ENCODE measurements around the gene COL4A6. TPM values are rescaled to one million over a fixed set of nuclear protein-coding genes. Genes with fewer than 3 reads are reported as not detected.

The COL4A6 gene
- total and polyA plus RNA-seq, 12 donors: 0.14 to 1.4 (median 0.73) TPM

DNA sequence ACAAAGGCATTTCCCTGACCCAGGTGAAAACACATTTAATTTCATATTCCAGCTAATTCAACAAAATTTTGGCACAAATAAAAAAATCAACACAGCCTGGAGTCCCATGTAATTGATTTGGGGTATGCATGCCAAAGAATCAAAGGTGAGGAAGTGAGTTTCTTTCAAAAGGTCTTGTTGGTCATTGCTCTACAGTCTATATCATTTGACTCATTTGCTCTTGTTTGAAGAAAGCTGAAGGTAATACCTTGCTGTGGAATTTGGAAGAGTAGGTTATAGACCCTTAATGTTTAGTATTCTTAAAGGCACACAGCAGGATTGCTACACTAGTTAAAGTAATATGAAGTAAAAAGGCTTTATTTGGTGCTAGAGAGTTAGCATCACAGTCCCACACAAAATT, 25.4 kb downstream of the COL4A6 start:
- intact Hi-C loops (cut with DNase I): no loop called here
- DNase-seq: no peak
- Histone ChIP-seq H3K4me3 (no peak overlapping the region), H3K27ac (no peak overlapping the region), H3K36me3 (replicated peaks in 1 of 2) (no peaks in the 10 kb centered on the region), H3K4me1 (replicated peaks in 1 of 2) (no peaks in the 10 kb centered on the region), H3K27me3 (peaks cover 9% of the 10 kb centered on the region), H3K9me3 (replicated peaks in 1 of 3) (no peaks in the 10 kb centered on the region)
- TF ChIP-seq POLR2A (IDR thresholded peaks at IDR 0.05): no peak

DNA sequence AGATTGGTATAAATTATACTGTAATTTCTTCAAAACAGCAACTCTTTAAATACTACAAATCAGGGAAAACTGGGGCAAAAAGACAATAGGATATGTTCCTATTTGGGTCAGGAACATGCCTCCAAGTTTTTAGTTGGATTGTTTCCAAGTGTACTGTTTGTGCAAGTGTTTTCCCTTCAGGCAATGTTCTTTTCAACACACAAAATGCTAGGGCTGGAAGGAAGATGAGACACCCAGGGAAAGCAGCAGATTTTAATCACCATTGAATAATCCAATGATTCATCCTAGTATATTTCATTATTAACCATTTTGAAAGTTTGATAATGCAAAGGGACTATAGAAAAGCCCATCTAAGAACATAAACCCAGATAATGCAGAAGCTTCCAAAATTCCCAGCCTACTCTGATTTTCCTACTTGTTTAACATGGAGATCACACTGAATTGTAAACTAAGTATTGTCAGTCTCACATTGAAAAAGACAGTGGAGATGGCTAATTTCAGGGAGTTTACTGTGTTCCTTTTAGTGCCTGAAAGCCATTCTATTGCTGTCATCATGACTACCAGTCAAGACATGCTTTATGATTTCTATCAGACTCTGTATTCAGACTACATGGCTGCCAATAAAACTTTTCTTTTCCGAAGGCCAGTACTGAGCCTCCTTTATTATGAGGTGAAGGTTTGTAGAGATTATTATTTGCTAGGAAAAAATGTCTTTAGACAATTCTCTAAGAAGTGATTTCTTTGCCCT, 38.6 kb downstream of the COL4A6 start:
- intact Hi-C loops (cut with DNase I): no loop called here
- Histone ChIP-seq H3K27ac (no peak overlapping the region), H3K4me1 (replicated peaks in 1 of 2) (no peaks in the 10 kb centered on the region), H3K4me3 (no peak overlapping the region), H3K9me3 (replicated peaks in 1 of 3) (no peaks in the 10 kb centered on the region), H3K36me3 (replicated peaks in 1 of 2) (no peaks in the 10 kb centered on the region), H3K27me3 (peaks cover 11% of the 10 kb centered on the region)
- TF ChIP-seq, protein P1, sequence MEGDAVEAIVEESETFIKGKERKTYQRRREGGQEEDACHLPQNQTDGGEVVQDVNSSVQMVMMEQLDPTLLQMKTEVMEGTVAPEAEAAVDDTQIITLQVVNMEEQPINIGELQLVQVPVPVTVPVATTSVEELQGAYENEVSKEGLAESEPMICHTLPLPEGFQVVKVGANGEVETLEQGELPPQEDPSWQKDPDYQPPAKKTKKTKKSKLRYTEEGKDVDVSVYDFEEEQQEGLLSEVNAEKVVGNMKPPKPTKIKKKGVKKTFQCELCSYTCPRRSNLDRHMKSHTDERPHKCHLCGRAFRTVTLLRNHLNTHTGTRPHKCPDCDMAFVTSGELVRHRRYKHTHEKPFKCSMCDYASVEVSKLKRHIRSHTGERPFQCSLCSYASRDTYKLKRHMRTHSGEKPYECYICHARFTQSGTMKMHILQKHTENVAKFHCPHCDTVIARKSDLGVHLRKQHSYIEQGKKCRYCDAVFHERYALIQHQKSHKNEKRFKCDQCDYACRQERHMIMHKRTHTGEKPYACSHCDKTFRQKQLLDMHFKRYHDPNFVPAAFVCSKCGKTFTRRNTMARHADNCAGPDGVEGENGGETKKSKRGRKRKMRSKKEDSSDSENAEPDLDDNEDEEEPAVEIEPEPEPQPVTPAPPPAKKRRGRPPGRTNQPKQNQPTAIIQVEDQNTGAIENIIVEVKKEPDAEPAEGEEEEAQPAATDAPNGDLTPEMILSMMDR (IDR thresholded peaks at IDR 0.05): no peak
- TF ChIP-seq POLR2A (IDR thresholded peaks at IDR 0.05): no peak
- 33 to 66% (median 52%) methylated on average over 1 of the region's 1 CpG for WGBS, 4 donors
- no peak for DNase-seq

DNA sequence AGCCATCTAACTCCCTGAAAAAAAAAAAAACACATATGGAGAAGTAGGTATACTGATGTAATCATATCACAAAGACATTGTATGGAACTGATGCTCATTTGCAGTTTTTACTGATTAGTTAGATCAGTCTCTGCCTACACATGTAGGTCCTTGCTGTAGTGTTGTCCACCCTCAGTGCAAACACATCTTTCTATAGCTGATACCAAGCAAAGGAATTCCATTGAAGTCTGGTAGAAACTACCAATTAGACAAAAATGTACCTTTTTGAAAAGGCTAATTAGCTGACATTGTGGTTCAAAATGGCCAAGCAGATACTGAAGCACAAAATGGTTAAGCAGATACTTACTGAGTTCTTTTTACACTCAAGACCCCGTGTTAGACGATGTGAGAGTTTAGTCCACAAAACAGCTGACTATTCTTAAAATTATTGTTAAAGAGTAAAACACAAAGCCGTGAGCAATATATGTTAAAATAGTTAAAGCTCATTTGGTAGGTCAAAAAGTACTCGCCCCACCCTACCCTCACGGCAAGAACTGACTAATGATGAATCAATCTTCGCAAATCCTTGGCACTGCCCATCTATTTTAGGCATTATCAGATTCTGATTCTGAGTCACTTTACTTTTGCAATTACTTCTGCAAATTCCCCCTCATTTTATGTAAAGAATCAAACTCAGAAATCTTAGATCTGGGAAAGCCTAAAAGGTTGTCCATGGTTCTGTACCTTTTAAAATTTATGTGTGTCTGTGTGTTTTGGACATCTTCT, 40.4 kb downstream of the COL4A6 start:
- TF ChIP-seq POLR2A (IDR thresholded peaks at IDR 0.05): no peak
- TF ChIP-seq, protein P1 (IDR thresholded peaks at IDR 0.05): no peak
- intact Hi-C loops (cut with DNase I): no loop called here
- no peak overlapping the region for H3K27ac ChIP-seq
- peak in 1 of 7 donors; percentile 8 for DNase-seq
- no peaks in the 10 kb centered on the region for H3K4me1 ChIP-seq (replicated peaks in 1 of 2)
- 57 to 61% (median 58%) methylated on average over 6 of the region's 6 CpGs for WGBS, 4 donors
- no peak overlapping the region for H3K4me3 ChIP-seq
- no peaks in the 10 kb centered on the region for H3K9me3 ChIP-seq (replicated peaks in 1 of 3)
- H3K27me3 ChIP-seq: no peaks in the 10 kb centered on the region
- H3K36me3 ChIP-seq (replicated peaks in 1 of 2): no peaks in the 10 kb centered on the region

DNA sequence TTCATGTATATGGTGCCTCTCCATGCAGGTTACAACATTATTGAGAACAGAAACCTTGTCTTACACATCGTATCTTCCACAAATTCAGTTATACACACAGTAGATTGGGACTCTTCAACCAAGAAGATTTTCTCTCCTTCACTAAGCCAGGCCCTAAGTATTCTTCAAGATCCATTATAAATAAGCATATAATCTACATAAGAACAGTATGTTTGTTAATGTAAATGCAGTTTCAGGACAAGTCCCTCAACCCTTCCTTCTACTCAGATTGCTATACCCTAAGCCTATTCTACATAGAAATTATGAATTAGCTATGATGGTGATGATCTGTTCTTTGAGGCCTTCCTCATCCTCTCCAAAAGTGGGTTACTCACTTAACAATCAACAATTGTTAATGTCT, 41.2 kb downstream of the COL4A6 start:
- Histone ChIP-seq H3K36me3 (replicated peaks in 1 of 2) (no peaks in the 10 kb centered on the region), H3K27ac (no peak overlapping the region), H3K4me3 (no peak overlapping the region), H3K27me3 (peaks cover under 1% of the 10 kb centered on the region), H3K9me3 (replicated peaks in 1 of 3) (no peaks in the 10 kb centered on the region), H3K4me1 (replicated peaks in 1 of 2) (no peaks in the 10 kb centered on the region)
- TF ChIP-seq, protein P1 (IDR thresholded peaks at IDR 0.05): no peak
- TF ChIP-seq POLR2A (IDR thresholded peaks at IDR 0.05): no peak
- WGBS, 4 donors: 85 to 100% (median 93%) methylated on average over 1 of the region's 1 CpG
- no peak for DNase-seq
- intact Hi-C loops (cut with DNase I): no loop called here

Measured in adrenal gland (tissue), 12 donors.